H1 (cell line): ENCODE measurements around the gene ARHGEF10L.

Source experiments
- BACH1 ChIP-seq: IDR thresholded peaks from 2 replicates; pipeline ENCODE4 v1.6.1; 2012; ENCODE audit warnings: low read length, improper control_type of control experiment
- CHD2 ChIP-seq: IDR thresholded peaks from 2 replicates; pipeline ENCODE4 v1.6.1; 2012; ENCODE audit warnings: low read length, improper control_type of control experiment
- EGR1 ChIP-seq: IDR thresholded peaks from 2 replicates; pipeline ENCODE4 v1.6.1; 2011; ENCODE audit warnings: low read depth, low read length, borderline replicate concordance
- EZH2 ChIP-seq: fragments of 200-600 bp; sonication (generic); IDR thresholded peaks from 2 replicates; pipeline ENCODE4 v1.7.1; 2012; ENCODE audit warnings: low read depth, mild to moderate bottlenecking, moderate library complexity, low read length, inconsistent platforms; ENCODE audit not compliant: severe bottlenecking
- JUN ChIP-seq: IDR thresholded peaks from 2 replicates; pipeline ENCODE4 v1.6.1; 2011; ENCODE audit warnings: low read depth, mild to moderate bottlenecking, improper control_type of control experiment, low read length
- POLR2A ChIP-seq, 2 experiments: IDR thresholded peaks; 1 replicate in 1 of 2; 2 replicates in 1 of 2; pipeline ENCODE4 v1.6.1; 2011; ENCODE audit warnings: low read depth in 2 of 2, low read length in 2 of 2, mild to moderate bottlenecking in 2 of 2; ENCODE audit errors: control extremely low read depth in 1 of 2
- RAD21 ChIP-seq, 2 experiments: IDR thresholded peaks in 1 of 2; conservative IDR thresholded peaks in 1 of 2; 2 replicates each; pipeline ENCODE4 v1.6.1; 2011; ENCODE audit warnings: low read depth in 2 of 2, low read length in 2 of 2, improper control_type of control experiment in 1 of 2, inconsistent platforms in 1 of 2, mild to moderate bottlenecking in 1 of 2, moderate library complexity in 1 of 2
- SP2 ChIP-seq: IDR thresholded peaks from 2 replicates; pipeline ENCODE4 v1.6.1; 2012; ENCODE audit warnings: mild to moderate bottlenecking, low read length, inconsistent platforms
- TAF1 ChIP-seq: IDR thresholded peaks from 2 replicates; pipeline ENCODE4 v1.6.1; 2011; ENCODE audit warnings: mild to moderate bottlenecking, low read depth, low read length
- TCF12 ChIP-seq: IDR thresholded peaks from 2 replicates; pipeline ENCODE4 v1.6.1; 2011; ENCODE audit warnings: low read depth, mild to moderate bottlenecking, low read length
- YY1 ChIP-seq: IDR thresholded peaks from 2 replicates; pipeline ENCODE4 v1.6.1; 2011; ENCODE audit warnings: low read depth, mild to moderate bottlenecking, low read length
- TF ChIP-seq, protein P1 (sequence below), 3 experiments: IDR thresholded peaks; 1 replicate in 2 of 3; 2 replicates in 1 of 3; pipeline versions ENCODE4 v1.5.1 to v1.6.1; 2011; ENCODE audit warnings: low read length in 3 of 3, mild to moderate bottlenecking in 3 of 3, inconsistent platforms in 2 of 3, low read depth in 1 of 3, moderate library complexity in 1 of 3; ENCODE audit not compliant: insufficient read depth in 1 of 3; ENCODE audit errors: control extremely low read depth in 1 of 3
- TF ChIP-seq, protein P2 (sequence below): IDR thresholded peaks from 2 replicates; pipeline ENCODE4 v1.6.1; 2012; ENCODE audit warnings: inconsistent platforms

DNA sequence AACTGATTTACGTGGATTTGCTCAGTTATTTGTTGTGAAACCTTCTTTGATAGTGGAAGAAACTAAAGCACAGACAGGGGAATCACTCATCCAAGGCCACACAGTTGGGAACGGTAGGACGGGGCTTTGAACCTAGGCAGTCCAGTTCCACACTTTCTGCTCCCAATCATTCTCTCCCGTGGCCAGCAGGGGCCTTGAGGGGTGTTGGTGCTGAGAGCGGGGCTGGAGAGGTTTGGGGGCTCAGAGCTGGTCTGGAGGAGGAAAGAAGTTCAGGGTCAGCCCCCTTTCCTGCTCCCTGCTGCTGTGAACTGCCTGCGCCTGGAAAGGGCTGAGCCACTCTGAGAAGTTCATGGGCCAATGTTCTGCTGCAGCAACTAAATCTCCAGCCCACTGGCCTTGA, 184.2 kb downstream of the ARHGEF10L start:
- TF ChIP-seq YY1: no peak
- TF ChIP-seq POLR2A (IDR thresholded peaks at IDR 0.05; ENCODE audit: control extremely low read depth in 1 of 2, low read depth in 2 of 2, low read length in 2 of 2): no peak
- TF ChIP-seq, protein P1, sequence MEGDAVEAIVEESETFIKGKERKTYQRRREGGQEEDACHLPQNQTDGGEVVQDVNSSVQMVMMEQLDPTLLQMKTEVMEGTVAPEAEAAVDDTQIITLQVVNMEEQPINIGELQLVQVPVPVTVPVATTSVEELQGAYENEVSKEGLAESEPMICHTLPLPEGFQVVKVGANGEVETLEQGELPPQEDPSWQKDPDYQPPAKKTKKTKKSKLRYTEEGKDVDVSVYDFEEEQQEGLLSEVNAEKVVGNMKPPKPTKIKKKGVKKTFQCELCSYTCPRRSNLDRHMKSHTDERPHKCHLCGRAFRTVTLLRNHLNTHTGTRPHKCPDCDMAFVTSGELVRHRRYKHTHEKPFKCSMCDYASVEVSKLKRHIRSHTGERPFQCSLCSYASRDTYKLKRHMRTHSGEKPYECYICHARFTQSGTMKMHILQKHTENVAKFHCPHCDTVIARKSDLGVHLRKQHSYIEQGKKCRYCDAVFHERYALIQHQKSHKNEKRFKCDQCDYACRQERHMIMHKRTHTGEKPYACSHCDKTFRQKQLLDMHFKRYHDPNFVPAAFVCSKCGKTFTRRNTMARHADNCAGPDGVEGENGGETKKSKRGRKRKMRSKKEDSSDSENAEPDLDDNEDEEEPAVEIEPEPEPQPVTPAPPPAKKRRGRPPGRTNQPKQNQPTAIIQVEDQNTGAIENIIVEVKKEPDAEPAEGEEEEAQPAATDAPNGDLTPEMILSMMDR (IDR thresholded peaks at IDR 0.05; ENCODE audit: control extremely low read depth in 1 of 3, insufficient read depth in 1 of 3, low read depth in 1 of 3, low read length in 3 of 3): peak; percentile 48 to 62 (median 49)
- TF ChIP-seq, protein P2, sequence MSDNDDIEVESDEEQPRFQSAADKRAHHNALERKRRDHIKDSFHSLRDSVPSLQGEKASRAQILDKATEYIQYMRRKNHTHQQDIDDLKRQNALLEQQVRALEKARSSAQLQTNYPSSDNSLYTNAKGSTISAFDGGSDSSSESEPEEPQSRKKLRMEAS: no peak
- no peak for TF ChIP-seq EGR1
- TF ChIP-seq SP2: no peak
- no peak for TF ChIP-seq CHD2
- TF ChIP-seq TAF1: no peak
- no peak for TF ChIP-seq BACH1
- no peak for TF ChIP-seq TCF12
- TF ChIP-seq EZH2: no peak
- TF ChIP-seq JUN: no peak
- TF ChIP-seq RAD21 (IDR thresholded peaks at IDR 0.05 in 1 of 2, conservative IDR thresholded peaks at IDR 0.05 in 1 of 2; ENCODE audit: low read depth in 2 of 2, low read length in 2 of 2): peak; percentile 27 to 54; a peak in 3 of 4 replicates
